ENCODE data around the gene PDPK1. TPM values are rescaled to one million over a fixed set of nuclear protein-coding genes. Genes with fewer than 3 reads are reported as not detected.

PDPK1 gene
- total and polyA plus RNA-seq, 2 of the 4 experiments (the other 2 are of a cell fraction): 10.6 to 27.3 TPM

GRCh38 chr16:2489581-2489980, 48.2 kb upstream of the PDPK1 start:
- no TSS peak for BruUV-seq (replicated peaks)
- TF ChIP-seq SMC3 (IDR thresholded peaks at IDR 0.05; ENCODE audit: low read depth, low read length) (no peak), NFE2L2 (IDR thresholded peaks at IDR 0.05; ENCODE audit: low read depth, low read length) (no peak), BHLHE40 (IDR thresholded peaks at IDR 0.05; ENCODE audit: low read depth, low read length) (no peak), CEBPB (IDR thresholded peaks at IDR 0.05; ENCODE audit: low read depth, low read length) (no peak)
- H2AK9ac ChIP-seq (replicated peaks; ENCODE audit: low read depth, low read length, poor library complexity): peak overlapping the region; percentile 0
- peaks cover 11% of the 10 kb centered on the region for H3K4me1 ChIP-seq (ENCODE audit: control insufficient read depth, insufficient read depth, low read length)
- no peak overlapping the region for H3K4me3 ChIP-seq (ENCODE audit: insufficient read depth, low read depth, low read length)
- H4K5ac ChIP-seq (ENCODE audit: low read depth, low read length): no peak overlapping the region
- POLR2A ChIA-PET (ENCODE audit: unreplicated experiment): no interaction called here
- intact Hi-C loops (cut with micrococcal nuclease) (no loop called here), dilution Hi-C loops (cut with HindIII; ENCODE audit: low sequenced_read_pairs, unreplicated experiment) (no loop called here), in situ Hi-C loops (cut with MboI; ENCODE audit: low sequenced_read_pairs) (no loop called here)
- peaks cover 20% of the 10 kb centered on the region for H4K20me1 ChIP-seq (ENCODE audit: insufficient read depth, low read length)
- 93% methylated on average over 14 of the region's 16 CpGs; no CpG with 5 or more reads in 1 of the 2 experiments for WGBS, 2 experiments (ENCODE audit: extremely low coverage in 2 of 2, insufficient read length in 1 of 2)
- no peak overlapping the region for H3K9ac ChIP-seq (ENCODE audit: low read depth, low read length)
- H3K18ac ChIP-seq (ENCODE audit: low read depth, low read length): no peak overlapping the region
- H3K56ac ChIP-seq (ENCODE audit: extremely low read depth, insufficient read depth, low read length): no peak overlapping the region
- peaks cover 16 to 58% of the 10 kb centered on the region in 2 experiments for H3K79me1 ChIP-seq (ENCODE audit: low read depth in 1 of 2, low read length in 2 of 2)
- H3K4me2 ChIP-seq (ENCODE audit: low read depth, low read length): no peak overlapping the region
- H2AFZ ChIP-seq (replicated peaks; ENCODE audit: low read length, poor library complexity): no peak overlapping the region
- no peaks in the 10 kb centered on the region for H3K27me3 ChIP-seq (ENCODE audit: control insufficient read depth, insufficient read depth, low read length)
- no peak overlapping the region for H2AK5ac ChIP-seq (ENCODE audit: low read depth, low read length)
- no peak overlapping the region for H4K8ac ChIP-seq (ENCODE audit: low read depth in 2 of 2, low read length in 2 of 2)
- CTCF ChIA-PET: interaction anchor here (1.0 kb wide), 1 partner anchor 12 kb away, joined by 3 read pairs; no protein-coding TSS in a partner anchor
- H3K36me3 ChIP-seq (ENCODE audit: control insufficient read depth, insufficient read depth, low read length): peaks cover 2% of the 10 kb centered on the region; the same call in 1 of the 2 replicates
- DNase-seq (no peak), ATAC-seq (ENCODE audit: low read depth) (no peak)
- H3K27ac ChIP-seq (ENCODE audit: insufficient read depth, low read length): no peak overlapping the region
- H2BK15ac ChIP-seq (ENCODE audit: low read depth, low read length): no peak overlapping the region
- H3K14ac ChIP-seq (replicated peaks; ENCODE audit: low read depth, low read length): no peak overlapping the region
- no peak overlapping the region for H2BK120ac ChIP-seq (ENCODE audit: low read depth, low read length)
- no peaks in the 10 kb centered on the region for H3K9me3 ChIP-seq (ENCODE audit: control insufficient read depth, insufficient read depth, low read length)
- no peak overlapping the region for H4K91ac ChIP-seq (ENCODE audit: insufficient read depth, low read depth, low read length)
- H2BK5ac ChIP-seq (ENCODE audit: low read depth, low read length, poor library complexity, severe bottlenecking): no peak overlapping the region
- no peak overlapping the region for H3K23ac ChIP-seq (ENCODE audit: low read depth, low read length)
- no peak overlapping the region for H2BK20ac ChIP-seq (ENCODE audit: low read depth, low read length)
- H3K9me1 ChIP-seq (ENCODE audit: insufficient read depth, low read length): peaks cover 4% of the 10 kb centered on the region; the same call in 1 of the 2 replicates
- H3K4ac ChIP-seq (ENCODE audit: low read depth, low read length): no peak overlapping the region

Measured in IMR-90 (cell line).